AG04450 (cell line): Measurements from ENCODE around the gene LEMD1. TPM values are rescaled to one million over a fixed set of nuclear protein-coding genes. Genes with fewer than 3 reads are reported as not detected.

ENCODE experiments used
- CTCF ChIA-PET: fragments of 300-600, 350-600 bp; formaldehyde crosslinking; extraction: SDS; loops from one replicate; lab custom pipeline; 2022; ENCODE audit warnings: antibody characterized with exemption, inconsistent platforms; lab: Charles Lee
- POLR2A ChIA-PET: fragments of 350-600 bp; formaldehyde crosslinking; extraction: SDS; loops from one replicate; lab custom pipeline; 2021; ENCODE audit warnings: antibody characterized with exemption, inconsistent platforms; lab: Yijun Ruan, JAX
- DNase-seq: peaks from one replicate; pipeline ENCODE4 v3.0.0-alpha.2; 2011; ENCODE audit warnings: low read depth, low spot score
- H3K27ac ChIP-seq: one replicate; pipeline ENCODE4 v1.5.1; 2012; ENCODE audit warnings: low read depth, low read length, control low read depth
- H3K27me3 ChIP-seq: one replicate; pipeline ENCODE4 v1.6.0; 2012; ENCODE audit warnings: low read length; ENCODE audit not compliant: control insufficient read depth, insufficient read depth
- H3K4me3 ChIP-seq: 2 replicates; pipeline ENCODE4 v1.5.1; 2011; ENCODE audit warnings: mild to moderate bottlenecking, low read depth, low read length, control low read depth
- H3K9me3 ChIP-seq: 2 replicates; pipeline ENCODE4 v1.5.1; 2012; ENCODE audit warnings: low read length; ENCODE audit not compliant: control insufficient read depth, insufficient read depth
- polyA plus RNA-seq: library from polyadenylated mRNA; depleted of rRNA; stranded (reverse); fragments of >200 nt; gene quantifications from 2 replicates; pipeline ENCODE4 v1.2.3, GENCODE V29; 2011
- TF ChIP-seq, protein P1 (sequence below): IDR thresholded peaks from 2 replicates; pipeline ENCODE4 v1.5.1; 2011; ENCODE audit warnings: low read depth, low read length, control low read depth, inconsistent platforms

The LEMD1 gene
- polyA plus RNA-seq, 1 experiment: not detected

DNA sequence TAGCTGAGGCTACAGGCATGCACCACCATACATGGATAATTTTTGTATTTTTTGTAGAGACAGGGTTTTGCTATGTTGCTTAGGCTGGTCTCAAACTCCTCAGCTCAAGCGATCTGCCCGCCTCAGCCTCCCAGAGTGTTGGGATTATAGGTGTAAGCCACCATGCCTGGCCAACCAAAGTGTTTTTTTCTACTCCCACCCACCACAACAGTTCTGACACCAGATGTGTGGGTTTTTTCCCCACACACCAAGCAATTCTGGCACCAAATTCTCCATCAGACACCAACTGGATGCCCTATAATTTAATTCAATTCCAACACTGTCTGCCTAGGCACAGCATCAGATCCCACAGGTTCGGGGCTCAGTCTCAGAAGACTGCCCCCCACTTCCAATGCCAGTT, 44.5 kb downstream of the LEMD1 start:
- ChIA-PET POLR2A (no interaction called here), CTCF (interaction anchor here (1.1 to 3.9 kb wide), 2 partner anchors 23 to 108 kb away, joined by 4 to 28 read pairs; no protein-coding TSS in a partner anchor)
- TF ChIP-seq, protein P1, sequence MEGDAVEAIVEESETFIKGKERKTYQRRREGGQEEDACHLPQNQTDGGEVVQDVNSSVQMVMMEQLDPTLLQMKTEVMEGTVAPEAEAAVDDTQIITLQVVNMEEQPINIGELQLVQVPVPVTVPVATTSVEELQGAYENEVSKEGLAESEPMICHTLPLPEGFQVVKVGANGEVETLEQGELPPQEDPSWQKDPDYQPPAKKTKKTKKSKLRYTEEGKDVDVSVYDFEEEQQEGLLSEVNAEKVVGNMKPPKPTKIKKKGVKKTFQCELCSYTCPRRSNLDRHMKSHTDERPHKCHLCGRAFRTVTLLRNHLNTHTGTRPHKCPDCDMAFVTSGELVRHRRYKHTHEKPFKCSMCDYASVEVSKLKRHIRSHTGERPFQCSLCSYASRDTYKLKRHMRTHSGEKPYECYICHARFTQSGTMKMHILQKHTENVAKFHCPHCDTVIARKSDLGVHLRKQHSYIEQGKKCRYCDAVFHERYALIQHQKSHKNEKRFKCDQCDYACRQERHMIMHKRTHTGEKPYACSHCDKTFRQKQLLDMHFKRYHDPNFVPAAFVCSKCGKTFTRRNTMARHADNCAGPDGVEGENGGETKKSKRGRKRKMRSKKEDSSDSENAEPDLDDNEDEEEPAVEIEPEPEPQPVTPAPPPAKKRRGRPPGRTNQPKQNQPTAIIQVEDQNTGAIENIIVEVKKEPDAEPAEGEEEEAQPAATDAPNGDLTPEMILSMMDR: no peak
- Histone ChIP-seq H3K27ac (no peak overlapping the region), H3K9me3 (no peaks in the 10 kb centered on the region), H3K4me3 (no peak overlapping the region), H3K27me3 (peaks cover 5% of the 10 kb centered on the region)
- no peak for DNase-seq

DNA sequence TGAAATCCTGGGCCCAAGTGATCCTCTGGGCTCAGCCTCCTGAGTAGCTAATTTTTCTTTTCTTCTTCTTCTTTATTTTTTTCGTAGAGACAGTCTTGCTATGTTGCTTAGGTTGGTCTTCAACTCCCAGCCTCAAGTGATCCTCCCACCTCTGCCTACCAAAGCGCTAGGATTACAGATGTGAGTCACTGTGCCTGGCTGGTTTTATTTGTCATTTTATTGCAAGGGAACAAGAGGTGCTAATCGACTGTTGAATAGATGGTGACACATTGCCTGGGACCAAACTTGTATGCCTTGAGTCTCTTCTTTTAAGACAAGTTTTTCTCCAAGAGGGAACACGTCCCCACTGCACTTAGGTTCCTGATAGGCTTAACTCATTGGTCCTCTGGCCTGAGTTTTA, 45.1 kb downstream of the LEMD1 start:
- Histone ChIP-seq H3K9me3 (no peaks in the 10 kb centered on the region; the same call in 1 of the 2 replicates), H3K4me3 (no peak overlapping the region), H3K27ac (no peak overlapping the region), H3K27me3 (peaks cover 5% of the 10 kb centered on the region)
- TF ChIP-seq, protein P1: no peak
- DNase-seq: no peak
- ChIA-PET POLR2A (no interaction called here), CTCF (interaction anchor here (0.9 to 3.9 kb wide), 3 partner anchors 22 to 109 kb away, joined by 3 to 28 read pairs (median 4); no protein-coding TSS in a partner anchor)

DNA sequence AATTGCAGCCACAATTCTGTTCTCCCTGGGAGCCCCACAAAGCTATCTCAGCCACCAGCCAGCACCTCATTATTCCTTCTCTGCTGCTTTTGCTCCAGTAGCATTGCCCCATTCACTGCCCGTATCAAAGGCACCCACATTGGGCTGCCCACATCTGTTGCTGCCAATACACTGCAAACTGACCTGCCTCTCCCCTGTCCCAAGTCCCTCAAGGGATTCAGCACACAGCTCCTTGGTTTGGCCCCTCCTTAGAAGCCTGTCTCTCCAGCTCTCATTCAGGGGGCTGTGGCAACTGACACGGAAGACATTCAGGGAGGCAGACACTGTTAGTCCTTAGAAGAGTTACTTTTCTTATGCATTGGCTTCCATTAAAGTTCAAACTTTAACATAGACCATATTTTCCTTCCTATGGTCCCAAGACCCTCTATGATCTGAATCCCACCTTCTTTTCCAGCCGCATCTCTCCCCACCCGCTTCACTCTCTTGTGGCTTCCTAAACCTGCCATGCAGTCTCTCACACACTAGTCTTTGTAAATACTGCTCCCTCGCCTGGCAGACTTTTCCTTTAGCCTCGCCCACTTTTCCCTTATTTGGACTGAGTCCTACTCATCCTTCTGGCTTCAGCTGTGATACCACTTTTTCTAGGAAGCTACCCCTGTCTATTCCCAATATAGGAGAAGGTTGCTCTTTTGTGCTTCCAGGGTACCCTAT, 45.9 kb downstream of the LEMD1 start:
- H3K27ac ChIP-seq: no peak overlapping the region
- POLR2A ChIA-PET: no interaction called here
- DNase-seq: no peak

DNA sequence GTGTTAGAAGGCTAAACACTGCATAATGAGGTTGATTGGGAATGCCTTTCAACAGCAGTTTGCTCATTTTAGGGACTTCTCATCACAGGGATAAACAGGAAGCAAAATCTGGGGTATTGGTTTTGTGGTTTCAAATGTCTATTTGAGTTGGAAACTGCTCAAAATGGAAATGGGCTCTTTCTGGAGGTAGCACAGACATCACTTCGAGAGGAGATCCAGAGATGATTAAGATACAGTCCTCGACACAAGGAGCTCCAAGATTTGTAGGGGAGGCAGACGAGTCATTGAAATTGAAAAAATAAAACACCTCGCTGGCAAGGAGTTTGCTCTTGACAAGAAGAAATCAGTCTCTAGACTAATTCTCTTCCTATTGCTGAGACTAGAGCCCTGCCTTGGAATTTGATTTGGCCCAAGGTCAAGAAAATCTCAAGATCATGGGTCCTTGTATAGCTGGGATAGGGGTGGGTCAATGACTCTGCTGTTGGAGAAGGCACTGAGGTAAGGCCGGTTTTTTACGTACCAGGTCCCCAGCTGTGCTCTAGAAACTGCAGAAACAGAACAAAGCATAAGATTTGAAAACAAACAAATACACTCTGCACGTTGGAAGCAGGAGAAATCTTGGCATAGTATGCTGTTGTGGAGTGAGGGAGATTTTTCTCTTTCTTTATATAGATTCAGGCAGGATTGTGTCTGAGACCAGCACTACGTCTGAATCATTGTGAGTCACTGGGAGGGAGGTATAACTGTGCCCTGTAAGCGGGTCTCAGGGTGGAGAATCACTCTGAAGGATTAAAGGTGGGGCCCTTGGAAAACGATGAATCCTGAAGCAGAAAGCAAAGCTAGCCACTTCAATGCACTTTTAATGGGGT, 47.4 kb downstream of the LEMD1 start:
- TF ChIP-seq, protein P1: no peak
- CTCF ChIA-PET: interaction anchor here (0.6 to 3.9 kb wide), 5 partner anchors 20 to 161 kb away, joined by 4 to 28 read pairs (median 5); no protein-coding TSS in a partner anchor
- peak overlapping the region; percentile 11 for H3K4me3 ChIP-seq
- POLR2A ChIA-PET: interaction anchor here (0.6 kb wide), 2 partner anchors 12 to 61 kb away, joined by 3 read pairs; no protein-coding TSS in a partner anchor
- peak overlapping the region; percentile 65 for H3K27ac ChIP-seq
- peaks cover 5% of the 10 kb centered on the region for H3K27me3 ChIP-seq
- no peak for DNase-seq
- H3K9me3 ChIP-seq: no peaks in the 10 kb centered on the region; the same call in 1 of the 2 replicates

More for the DNA sequence above, 45.9 kb downstream of the LEMD1 start:
- no peak overlapping the region for H3K4me3 ChIP-seq
- H3K27me3 ChIP-seq: peaks cover 5% of the 10 kb centered on the region
- H3K9me3 ChIP-seq: no peaks in the 10 kb centered on the region; the same call in 1 of the 2 replicates
- CTCF ChIA-PET: interaction anchor here (0.6 to 3.9 kb wide), 6 partner anchors 21 to 149 kb away, joined by 3 to 28 read pairs (median 4); no protein-coding TSS in a partner anchor
- TF ChIP-seq, protein P1: 0 out of 2 replicates have a peak, but pooled peaks have one; percentile 12
